ENCODE results near the gene FHL3. TPM values are rescaled to one million over a fixed set of nuclear protein-coding genes. Genes with fewer than 3 reads are reported as not detected.

The FHL3 gene
- total and polyA plus RNA-seq, 10 donors, result 8.6 to 39.9 (median 16.3) TPM

DNA sequence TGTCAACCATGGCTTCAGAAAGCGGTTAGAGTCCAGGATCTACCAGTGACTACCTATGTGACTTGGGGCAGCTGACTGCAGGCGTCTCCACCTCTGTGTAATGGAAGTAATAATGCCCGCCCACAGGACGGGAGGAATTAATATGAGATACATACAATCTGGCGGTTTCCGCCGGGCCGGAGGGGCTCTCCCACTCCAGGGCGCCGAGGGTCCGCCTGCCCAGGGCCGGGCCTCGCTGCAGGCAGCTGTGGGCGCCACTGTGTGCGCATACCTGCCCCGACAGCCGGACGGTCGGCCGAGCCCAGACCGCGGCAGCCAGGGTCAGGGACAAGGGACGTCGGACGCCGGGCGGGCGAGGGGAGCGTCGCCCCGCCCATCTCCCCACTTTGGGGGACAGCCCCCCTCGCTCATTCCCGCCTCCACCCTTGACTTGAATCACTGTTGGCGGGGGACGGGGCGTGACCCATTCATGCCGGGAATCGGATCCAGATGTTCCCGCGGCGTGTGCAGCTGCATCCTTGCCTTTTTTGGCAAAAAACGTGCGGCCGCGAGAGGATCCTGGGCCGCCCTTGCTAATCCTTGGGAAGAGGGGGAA is 9.5 kb downstream of the FHL3 start:
- Histone ChIP-seq H3K4me3 (peak overlapping the region; percentile 24 to 72 (median 38)), H3K36me3 (peaks cover 0 to 22% (median 0%) of the 10 kb centered on the region in 6 donors), H3K27me3 (replicated peaks in 1 of 7) (peaks cover 0 to 5% (median 0%) of the 10 kb centered on the region in 7 donors), H3K4me1 (peaks cover 28 to 66% (median 59%) of the 10 kb centered on the region in 6 donors), H3K9me3 (no peaks in the 10 kb centered on the region), H3K27ac (peak overlapping the region; percentile 66 to 91 (median 82))
- intact Hi-C loops (cut with DNase I; ENCODE audit: low total_unique reads), result no loop called here
- DNase-seq, result peak; percentile 87
- peak; percentile 73 to 76 (median 74) for TF ChIP-seq POLR2AphosphoS5 (IDR thresholded peaks at IDR 0.05)
- no peak for TF ChIP-seq POLR2A (IDR thresholded peaks at IDR 0.05)
- TF ChIP-seq, protein P1, sequence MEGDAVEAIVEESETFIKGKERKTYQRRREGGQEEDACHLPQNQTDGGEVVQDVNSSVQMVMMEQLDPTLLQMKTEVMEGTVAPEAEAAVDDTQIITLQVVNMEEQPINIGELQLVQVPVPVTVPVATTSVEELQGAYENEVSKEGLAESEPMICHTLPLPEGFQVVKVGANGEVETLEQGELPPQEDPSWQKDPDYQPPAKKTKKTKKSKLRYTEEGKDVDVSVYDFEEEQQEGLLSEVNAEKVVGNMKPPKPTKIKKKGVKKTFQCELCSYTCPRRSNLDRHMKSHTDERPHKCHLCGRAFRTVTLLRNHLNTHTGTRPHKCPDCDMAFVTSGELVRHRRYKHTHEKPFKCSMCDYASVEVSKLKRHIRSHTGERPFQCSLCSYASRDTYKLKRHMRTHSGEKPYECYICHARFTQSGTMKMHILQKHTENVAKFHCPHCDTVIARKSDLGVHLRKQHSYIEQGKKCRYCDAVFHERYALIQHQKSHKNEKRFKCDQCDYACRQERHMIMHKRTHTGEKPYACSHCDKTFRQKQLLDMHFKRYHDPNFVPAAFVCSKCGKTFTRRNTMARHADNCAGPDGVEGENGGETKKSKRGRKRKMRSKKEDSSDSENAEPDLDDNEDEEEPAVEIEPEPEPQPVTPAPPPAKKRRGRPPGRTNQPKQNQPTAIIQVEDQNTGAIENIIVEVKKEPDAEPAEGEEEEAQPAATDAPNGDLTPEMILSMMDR (IDR thresholded peaks at IDR 0.05 in 8 of 11, conservative IDR thresholded peaks at IDR 0.05 in 3 of 11), result no peak
- 20 to 49% (median 35%) methylated on average over 20 to 46 of the region's 46 CpGs for WGBS, 5 donors

DNA sequence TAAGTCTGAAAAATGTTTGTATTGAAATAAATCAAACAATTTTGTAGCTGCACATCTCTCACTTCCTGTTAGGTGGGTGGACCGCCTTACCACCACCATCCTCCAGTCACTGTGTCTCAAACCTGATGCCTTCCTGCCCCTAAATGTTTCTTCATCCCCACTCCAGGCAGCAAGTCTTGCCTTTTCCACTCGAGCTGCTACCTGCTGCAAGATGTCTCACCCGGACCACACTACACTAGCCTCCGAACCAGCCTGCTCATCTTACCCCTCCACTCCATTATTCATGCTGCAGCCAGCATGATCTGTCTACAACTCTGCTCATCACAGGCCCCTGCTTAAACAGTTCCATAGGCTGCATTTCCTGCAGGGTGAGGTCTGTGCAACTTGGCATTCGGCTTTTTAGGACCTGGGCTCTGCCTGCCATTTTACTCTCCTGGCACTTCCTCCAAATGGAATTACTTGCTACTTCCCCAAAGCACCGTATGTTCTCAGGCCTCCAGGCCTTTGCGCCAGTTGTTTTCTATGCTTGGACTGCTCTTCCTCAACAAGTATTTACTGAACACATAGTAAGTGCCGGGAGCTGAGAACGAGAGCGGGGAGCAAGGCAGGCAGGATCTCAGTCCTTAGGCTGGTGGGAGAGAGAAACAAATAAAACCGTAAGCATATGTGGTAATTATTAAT is 10.3 kb downstream of the FHL3 start:
- DNase-seq, result no peak
- intact Hi-C loops (cut with DNase I; ENCODE audit: low total_unique reads), result no loop called here
- Histone ChIP-seq H3K36me3 (peaks cover 0 to 22% (median 0%) of the 10 kb centered on the region in 6 donors), H3K9me3 (no peaks in the 10 kb centered on the region), H3K4me1 (peaks cover 22 to 64% (median 57%) of the 10 kb centered on the region in 6 donors), H3K27me3 (replicated peaks in 1 of 7) (peaks cover 0 to 5% (median 0%) of the 10 kb centered on the region in 7 donors), H3K4me3 (peak overlapping the region in 6 of 8 donors; percentile 37 to 72 (median 44)), H3K27ac (peak overlapping the region; percentile 35 to 91 (median 82))
- TF ChIP-seq POLR2AphosphoS5 (IDR thresholded peaks at IDR 0.05), result peak in 1 of 3 donors; percentile 10
- no peak for TF ChIP-seq POLR2A (IDR thresholded peaks at IDR 0.05)
- 49 to 67% (median 65%) methylated on average over 11 of the region's 11 CpGs for WGBS, 5 donors

DNA sequence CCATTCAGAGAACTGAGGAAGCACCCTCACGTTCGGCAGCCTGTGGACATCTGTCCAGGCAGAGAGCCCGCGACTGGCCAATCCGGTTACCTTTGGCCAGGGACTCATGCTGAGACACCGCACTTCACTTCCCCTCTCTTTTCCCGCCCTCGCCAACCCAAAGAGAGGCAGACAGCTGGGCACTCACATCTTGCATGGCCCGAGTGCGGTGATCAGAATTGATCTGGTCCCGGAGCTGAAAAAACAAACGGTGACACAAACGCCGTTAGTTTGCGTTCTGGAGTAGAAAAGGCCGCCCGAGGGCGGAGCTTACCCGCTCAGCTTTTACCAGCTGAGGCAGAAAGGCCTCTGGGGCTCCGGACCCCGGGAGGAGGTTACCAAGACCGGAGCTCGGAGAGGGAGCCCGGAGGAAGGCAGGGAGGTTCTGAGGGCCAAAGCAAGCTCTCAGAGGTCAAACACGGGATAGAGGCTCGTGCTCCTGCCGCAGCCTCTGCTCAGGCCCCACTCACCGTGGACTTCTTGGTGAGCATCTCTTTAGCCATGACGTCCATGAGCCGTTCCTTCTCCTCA is 15.9 kb downstream of the FHL3 start:
- Histone ChIP-seq H3K4me1 (peaks cover 12 to 37% (median 25%) of the 10 kb centered on the region in 6 donors), H3K27ac (peak overlapping the region; percentile 63 to 89 (median 77)), H3K36me3 (peaks cover 3 to 36% (median 33%) of the 10 kb centered on the region in 6 donors), H3K27me3 (replicated peaks in 1 of 7) (no peaks in the 10 kb centered on the region), H3K4me3 (peak overlapping the region; percentile 69 to 97 (median 95)), H3K9me3 (no peaks in the 10 kb centered on the region)
- intact Hi-C loops (cut with DNase I; ENCODE audit: low total_unique reads), result no loop called here
- TF ChIP-seq POLR2AphosphoS5 (IDR thresholded peaks at IDR 0.05) (no peak), POLR2A (IDR thresholded peaks at IDR 0.05) (no peak)
- TF ChIP-seq, protein P1 (IDR thresholded peaks at IDR 0.05 in 8 of 11, conservative IDR thresholded peaks at IDR 0.05 in 3 of 11), result no peak
- peak; percentile 89 for DNase-seq
- 0 to 1% (median 0%) methylated on average over 26 to 30 of the region's 30 CpGs for WGBS, 5 donors

DNA sequence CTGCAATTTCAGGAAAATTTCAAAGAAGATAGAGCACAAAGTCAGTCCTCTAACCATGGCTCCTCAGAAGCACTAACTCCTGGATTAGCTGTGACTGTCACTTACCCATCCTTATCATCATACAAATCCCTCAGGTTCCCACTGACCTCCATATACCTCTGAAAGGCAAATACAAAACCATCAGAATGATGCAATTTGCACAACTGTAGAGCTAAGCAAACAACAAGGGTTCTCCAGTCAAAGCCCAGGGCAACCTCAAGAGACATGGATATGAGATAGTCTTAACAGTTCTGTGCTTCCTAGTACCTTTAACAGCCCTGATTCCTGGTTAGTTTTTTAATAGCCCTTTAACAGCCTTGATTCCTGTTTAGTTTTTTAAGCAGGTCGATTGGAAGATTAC is 17.6 kb downstream of the FHL3 start:
- Histone ChIP-seq H3K27ac (no peak overlapping the region), H3K27me3 (replicated peaks in 1 of 7) (no peaks in the 10 kb centered on the region), H3K4me3 (no peak overlapping the region), H3K36me3 (peaks cover 3 to 54% (median 51%) of the 10 kb centered on the region in 6 donors), H3K4me1 (peaks cover 12 to 37% (median 24%) of the 10 kb centered on the region in 6 donors), H3K9me3 (no peaks in the 10 kb centered on the region)
- no peak for DNase-seq
- intact Hi-C loops (cut with DNase I; ENCODE audit: low total_unique reads), result no loop called here
- no peak for TF ChIP-seq POLR2AphosphoS5 (IDR thresholded peaks at IDR 0.05)
- TF ChIP-seq, protein P1 (IDR thresholded peaks at IDR 0.05 in 8 of 11, conservative IDR thresholded peaks at IDR 0.05 in 3 of 11), result no peak
- TF ChIP-seq POLR2A (IDR thresholded peaks at IDR 0.05), result no peak
- 43 to 76% (median 57%) methylated on average over 1 of the region's 1 CpG for WGBS, 5 donors

Data from spleen (tissue), 11 donors.